Activated naive CD4-positive, alpha-beta T cell treated with Interleukin-2 at 50 U/mL for 16 hours (primary cell): ENCODE measurements around the gene PGM1.

Experiments used
- DNase-seq: peaks from one replicate; pipeline ENCODE4 v3.0.0-alpha.2; 2020

PGM1 gene

GRCh38 chr1:63669151-63669961, 76.1 kb downstream of the PGM1 start:
- no peak for DNase-seq

- DNase-seq, result no peak
These were observed 77.0 kb downstream of the PGM1 start for GRCh38 chr1:63670164-63670563.

GRCh38 chr1:63671514-63671913, 78.3 kb downstream of the PGM1 start:
- no peak for DNase-seq

- DNase-seq, result no peak
These were observed 81.1 kb downstream of the PGM1 start for GRCh38 chr1:63674238-63674864.

GRCh38 chr1:63674865-63675419, 81.7 kb downstream of the PGM1 start:
- DNase-seq, result no peak

- no peak for DNase-seq
These were observed 82.3 kb downstream of the PGM1 start for GRCh38 chr1:63675420-63675931.

- DNase-seq, result no peak
These were observed 84.3 kb downstream of the PGM1 start for GRCh38 chr1:63677497-63677896.

- DNase-seq, result no peak
These were observed 85.0 kb downstream of the PGM1 start for GRCh38 chr1:63678200-63678599.

GRCh38 chr1:63679076-63679475, 85.9 kb downstream of the PGM1 start:
- no peak for DNase-seq

GRCh38 chr1:63679589-63679988, 86.4 kb downstream of the PGM1 start:
- no peak for DNase-seq

- DNase-seq, result no peak
These were observed 89.7 kb downstream of the PGM1 start for GRCh38 chr1:63682936-63683335.

- no peak for DNase-seq
These were observed 90.5 kb downstream of the PGM1 start for GRCh38 chr1:63683759-63684158.

- DNase-seq, result no peak
These were observed 93.5 kb downstream of the PGM1 start for GRCh38 chr1:63686696-63687095.

- DNase-seq, result no peak
These were observed 95.2 kb downstream of the PGM1 start for GRCh38 chr1:63688302-63688890.

GRCh38 chr1:63690966-63691700, 97.9 kb downstream of the PGM1 start:
- DNase-seq, result no peak

GRCh38 chr1:63691701-63692425, 98.7 kb downstream of the PGM1 start:
- DNase-seq, result no peak

- DNase-seq, result no peak
These were observed 100.8 kb downstream of the PGM1 start for GRCh38 chr1:63693944-63694571.

GRCh38 chr1:63698001-63698838, 105.0 kb downstream of the PGM1 start:
- DNase-seq, result no peak

- no peak for DNase-seq
These were observed 108.0 kb downstream of the PGM1 start for GRCh38 chr1:63701187-63701586.

- DNase-seq, result no peak
These were observed 110.5 kb downstream of the PGM1 start for GRCh38 chr1:63703701-63704107.

GRCh38 chr1:63704443-63704842, 111.2 kb downstream of the PGM1 start:
- DNase-seq, result no peak
